ENCODE measurements around the gene CAMKMT. TPM values are rescaled to one million over a fixed set of nuclear protein-coding genes. Genes with fewer than 3 reads are reported as not detected.

CAMKMT gene
- total RNA-seq, 3 donors from 2014 or later (not counting 1 experiment from before 2014, with no cell fraction given), result 18.1 to 25.0 (median 20.6) TPM

DNA sequence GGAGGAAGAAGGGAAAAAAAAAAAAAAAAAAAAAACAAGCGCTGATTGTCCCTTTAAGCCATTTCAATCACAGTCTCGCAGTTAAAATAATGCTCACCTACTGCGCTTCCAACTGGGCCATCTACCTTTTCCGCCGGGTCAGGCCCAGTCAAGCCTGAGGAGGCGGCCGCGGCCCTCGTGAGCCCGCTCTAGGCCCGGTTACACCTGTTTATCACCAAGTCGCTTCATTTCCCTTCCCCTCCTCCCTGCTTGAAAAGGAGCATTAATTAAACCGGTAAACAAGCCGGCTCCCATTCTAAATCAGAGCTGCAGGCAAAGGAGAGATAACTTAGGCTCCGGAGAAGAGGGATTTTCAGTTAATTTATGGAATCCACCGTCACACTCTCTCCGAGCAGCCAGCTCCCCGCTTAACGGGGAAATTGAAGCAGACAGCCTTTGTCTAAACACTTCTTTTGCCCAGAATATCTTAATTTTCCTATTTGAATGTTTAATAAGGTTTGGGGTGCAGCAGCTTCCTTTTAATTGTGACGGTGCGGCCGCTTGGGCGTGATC is 439.6 kb downstream of the CAMKMT start:
- Histone ChIP-seq H3K9me3 (ENCODE audit: control insufficient read depth, insufficient read depth, low read length) (no peaks in the 10 kb centered on the region), H3K36me3 (ENCODE audit: control insufficient read depth, insufficient read depth, low read length) (no peaks in the 10 kb centered on the region), H3K4me3 (ENCODE audit: low read length) (no peak overlapping the region), H3K27ac (ENCODE audit: low read length) (no peak overlapping the region), H3K27me3 (ENCODE audit: control insufficient read depth, insufficient read depth, low read length) (peaks cover 56% of the 10 kb centered on the region), H3K4me1 (ENCODE audit: control insufficient read depth, insufficient read depth, low read length) (peaks cover 10% of the 10 kb centered on the region)
- H3K4me1 Mint-ChIP-seq, result peaks cover 0 to 4% of the 10 kb centered on the region in 2 donors
- peaks cover 57 to 71% of the 10 kb centered on the region in 2 donors for H3K27me3 Mint-ChIP-seq (ENCODE audit: low read depth in 2 of 2)
- 14% methylated on average over 23 of the region's 23 CpGs for WGBS (ENCODE audit: insufficient coverage)
- H3K36me3 Mint-ChIP-seq, result no peaks in the 10 kb centered on the region
- H3K4me3 Mint-ChIP-seq, result no peak overlapping the region
- H3K9me3 Mint-ChIP-seq, result no peaks in the 10 kb centered on the region
- no peak for TF ChIP-seq CTCF (IDR thresholded peaks at IDR 0.05)
- DNase-seq (no peak), ATAC-seq (no peak)
- H3K27ac Mint-ChIP-seq, result no peak overlapping the region
- intact Hi-C loops (cut with micrococcal nuclease), result no loop called here

DNA sequence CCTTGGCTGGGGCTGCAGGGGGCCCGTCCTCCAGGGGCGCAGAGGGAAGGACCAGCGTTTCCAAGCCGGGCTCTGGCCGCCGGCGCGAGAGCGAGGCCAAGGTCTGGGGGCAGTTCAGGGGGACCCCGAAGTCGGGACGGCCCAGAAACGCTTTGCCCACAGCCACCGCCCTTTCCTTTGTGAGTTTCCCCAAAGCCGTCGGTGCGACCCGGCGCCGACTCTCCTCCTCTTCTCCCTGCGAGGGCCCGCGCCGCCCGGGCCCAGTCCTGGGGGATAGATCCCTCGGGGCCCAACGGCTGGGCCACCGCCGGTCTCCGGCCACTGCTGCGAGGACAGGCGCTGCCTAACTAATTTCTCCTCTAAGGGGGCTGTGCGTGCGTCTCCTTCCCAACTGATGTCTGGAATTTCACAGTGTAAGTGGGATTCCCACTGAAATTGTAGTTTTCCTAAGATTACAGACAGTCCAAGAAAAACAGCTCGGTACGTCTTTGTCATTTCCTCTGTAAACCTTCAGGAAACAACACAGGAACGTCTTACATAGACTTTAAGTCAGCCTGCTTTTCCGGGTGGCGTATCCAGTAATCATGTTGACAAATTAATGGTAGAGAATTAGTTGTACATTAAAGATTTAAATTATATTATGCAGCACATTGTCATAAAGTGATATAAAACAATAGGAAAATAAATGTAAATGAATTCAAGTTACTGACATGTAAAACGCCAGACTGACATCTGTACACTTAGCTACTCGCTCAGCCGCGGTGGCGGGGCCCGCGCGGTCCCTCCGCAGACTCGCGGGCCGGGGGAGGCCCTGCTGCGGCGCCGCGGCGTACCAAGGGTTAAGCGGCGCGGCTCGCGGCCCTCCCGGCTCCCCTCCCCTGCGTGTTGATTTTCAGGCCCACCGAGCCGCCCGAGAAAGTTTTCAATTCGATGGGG is 440.4 kb downstream of the CAMKMT start:
- no peak overlapping the region for H3K27ac Mint-ChIP-seq
- ATAC-seq, result no peak
- Histone ChIP-seq H3K27ac (ENCODE audit: low read length) (no peak overlapping the region), H3K4me3 (ENCODE audit: low read length) (no peak overlapping the region), H3K27me3 (ENCODE audit: control insufficient read depth, insufficient read depth, low read length) (peaks cover 56% of the 10 kb centered on the region), H3K4me1 (ENCODE audit: control insufficient read depth, insufficient read depth, low read length) (peaks cover 10% of the 10 kb centered on the region), H3K36me3 (ENCODE audit: control insufficient read depth, insufficient read depth, low read length) (no peaks in the 10 kb centered on the region), H3K9me3 (ENCODE audit: control insufficient read depth, insufficient read depth, low read length) (no peaks in the 10 kb centered on the region)
- peaks cover 0 to 4% of the 10 kb centered on the region in 2 donors for H3K4me1 Mint-ChIP-seq
- WGBS (ENCODE audit: insufficient coverage), result 8% methylated on average over 65 of the region's 67 CpGs
- intact Hi-C loops (cut with micrococcal nuclease), result no loop called here
- no peaks in the 10 kb centered on the region for H3K36me3 Mint-ChIP-seq
- no peak for TF ChIP-seq CTCF (IDR thresholded peaks at IDR 0.05)
- H3K9me3 Mint-ChIP-seq, result no peaks in the 10 kb centered on the region
- DNase-seq, result no peak
- H3K4me3 Mint-ChIP-seq, result peak overlapping the region; percentile 35
- H3K27me3 Mint-ChIP-seq (ENCODE audit: low read depth in 2 of 2), result peaks cover 65 to 78% of the 10 kb centered on the region in 2 donors

GRCh38 chr2:44802777-44803424 is 441.2 kb downstream of the CAMKMT start:
- Mint-ChIP-seq H3K27ac (no peak overlapping the region), H3K4me1 (peaks cover 0 to 4% of the 10 kb centered on the region in 2 donors), H3K4me3 (no peak overlapping the region), H3K9me3 (no peaks in the 10 kb centered on the region), H3K36me3 (no peaks in the 10 kb centered on the region), H3K27me3 (ENCODE audit: low read depth in 2 of 2) (peaks cover 70 to 85% of the 10 kb centered on the region in 2 donors)
- Histone ChIP-seq H3K36me3 (ENCODE audit: control insufficient read depth, insufficient read depth, low read length) (no peaks in the 10 kb centered on the region), H3K4me3 (ENCODE audit: low read length) (no peak overlapping the region), H3K27me3 (ENCODE audit: control insufficient read depth, insufficient read depth, low read length) (peaks cover 56% of the 10 kb centered on the region), H3K27ac (ENCODE audit: low read length) (no peak overlapping the region), H3K9me3 (ENCODE audit: control insufficient read depth, insufficient read depth, low read length) (no peaks in the 10 kb centered on the region), H3K4me1 (ENCODE audit: control insufficient read depth, insufficient read depth, low read length) (peaks cover 10% of the 10 kb centered on the region)
- TF ChIP-seq CTCF (IDR thresholded peaks at IDR 0.05), result no peak
- intact Hi-C loops (cut with micrococcal nuclease), result no loop called here
- ATAC-seq, result no peak
- WGBS (ENCODE audit: insufficient coverage), result 8% methylated on average over 23 of the region's 27 CpGs
- no peak for DNase-seq
